Neural progenitor cell (in vitro differentiated cells): Measurements from ENCODE around the gene XPNPEP1.

Source experiments
- EZH2 ChIP-seq: fragments of 200-600 bp; sonication (generic); IDR thresholded peaks from 2 replicates; pipeline ENCODE4 v1.6.1; 2017; ENCODE audit warnings: antibody characterized with exemption, mild to moderate bottlenecking, moderate library complexity
- EZH2phosphoT487 ChIP-seq: fragments of 200-600 bp; sonication (generic); IDR thresholded peaks from 2 replicates; pipeline ENCODE4 v1.6.1; 2017; ENCODE audit warnings: antibody characterized with exemption
- TF ChIP-seq, protein P1 (sequence below): fragments of 200-600 bp; sonication (generic); IDR thresholded peaks from 2 replicates; pipeline ENCODE4 v1.5.1; 2017; ENCODE audit warnings: antibody characterized with exemption, mild to moderate bottlenecking

DNA sequence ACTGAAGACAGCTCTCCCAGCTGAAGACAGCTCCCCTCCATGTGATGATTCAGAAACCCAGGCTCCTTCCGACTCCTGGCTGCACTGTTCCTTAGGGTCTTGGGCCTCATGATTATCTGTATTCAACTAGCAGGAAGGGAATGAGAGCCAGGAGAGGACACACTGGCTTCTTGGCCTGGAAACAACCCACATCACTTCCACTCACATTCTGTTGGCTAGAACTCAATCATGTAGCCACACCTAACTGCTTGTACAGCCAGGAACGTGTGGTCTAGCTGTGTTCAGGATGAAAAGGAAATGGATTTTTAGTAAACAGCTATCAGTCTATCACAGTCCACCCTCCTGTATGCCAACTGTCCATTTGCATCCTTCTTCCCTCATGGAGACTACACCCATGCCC, 30.5 kb upstream of the XPNPEP1 start:
- TF ChIP-seq, protein P1, sequence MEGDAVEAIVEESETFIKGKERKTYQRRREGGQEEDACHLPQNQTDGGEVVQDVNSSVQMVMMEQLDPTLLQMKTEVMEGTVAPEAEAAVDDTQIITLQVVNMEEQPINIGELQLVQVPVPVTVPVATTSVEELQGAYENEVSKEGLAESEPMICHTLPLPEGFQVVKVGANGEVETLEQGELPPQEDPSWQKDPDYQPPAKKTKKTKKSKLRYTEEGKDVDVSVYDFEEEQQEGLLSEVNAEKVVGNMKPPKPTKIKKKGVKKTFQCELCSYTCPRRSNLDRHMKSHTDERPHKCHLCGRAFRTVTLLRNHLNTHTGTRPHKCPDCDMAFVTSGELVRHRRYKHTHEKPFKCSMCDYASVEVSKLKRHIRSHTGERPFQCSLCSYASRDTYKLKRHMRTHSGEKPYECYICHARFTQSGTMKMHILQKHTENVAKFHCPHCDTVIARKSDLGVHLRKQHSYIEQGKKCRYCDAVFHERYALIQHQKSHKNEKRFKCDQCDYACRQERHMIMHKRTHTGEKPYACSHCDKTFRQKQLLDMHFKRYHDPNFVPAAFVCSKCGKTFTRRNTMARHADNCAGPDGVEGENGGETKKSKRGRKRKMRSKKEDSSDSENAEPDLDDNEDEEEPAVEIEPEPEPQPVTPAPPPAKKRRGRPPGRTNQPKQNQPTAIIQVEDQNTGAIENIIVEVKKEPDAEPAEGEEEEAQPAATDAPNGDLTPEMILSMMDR, result no peak
- TF ChIP-seq EZH2, result no peak
- no peak for TF ChIP-seq EZH2phosphoT487
